Gastrocnemius medialis (tissue), 4 donors: ENCODE data around the gene ADGRF3. TPM values are rescaled to one million over a fixed set of nuclear protein-coding genes. Genes with fewer than 3 reads are reported as not detected.
A peak's percentile ranks its signal among the peaks of the same experiment; 100 is the strongest.
"Not testable (repeated sequence)": the region's sequence is repeated elsewhere in the genome, so short reads cannot be mapped to it uniquely, and the experiment has no call there.

Experiments
- ATAC-seq, 2 donors: fragments of 150-250 bp; one replicate each; pipeline ENCODE4 v1.9.1; 2016
- DNase-seq, 2 donors: peaks; one replicate each; pipeline ENCODE4 v3.0.0-alpha.2; 2019
- H3K27ac ChIP-seq, 4 donors: fragments of 200-600 bp; sonication (generic); 1 replicate in 1 of 4; 2 replicates in 3 of 4; pipeline ENCODE4 v1.5.1; 2016 to 2018; ENCODE audit warnings: mild to moderate bottlenecking in 2 of 4, moderate library complexity in 1 of 4
- H3K27me3 ChIP-seq, 3 donors: fragments of 200-600 bp; sonication (generic) in 2 of 3; 1 replicate in 1 of 3; 2 replicates in 2 of 3; pipeline versions ENCODE4 v1.5.1 to v1.6.0; 2016 to 2019; ENCODE audit warnings: mild to moderate bottlenecking in 1 of 3, moderate library complexity in 1 of 3
- H3K36me3 ChIP-seq, 2 donors: fragments of 200-600 bp; sonication (generic) in 1 of 2; one replicate each; pipeline ENCODE4 v1.5.1; 2017 to 2018
- H3K4me1 ChIP-seq, 2 donors: fragments of 200-600 bp; sonication (generic) in 1 of 2; one replicate each; pipeline ENCODE4 v1.5.1; 2016 to 2017; ENCODE audit warnings: mild to moderate bottlenecking in 2 of 2
- H3K4me3 ChIP-seq, 4 donors: fragments of 200-600 bp; sonication (generic) in 3 of 4; 1 replicate in 1 of 4; 2 replicates in 3 of 4; pipeline ENCODE4 v1.5.1; 2016 to 2019; ENCODE audit warnings: mild to moderate bottlenecking in 2 of 4
- H3K9me3 ChIP-seq, 3 donors: fragments of 200-600 bp; sonication (generic) in 2 of 3; 1 replicate in 1 of 3; 2 replicates in 2 of 3; pipeline ENCODE4 v1.5.1; 2016 to 2019
- POLR2A ChIP-seq, 2 donors: fragments of 450-650 bp; IDR thresholded peaks; one replicate each; pipeline ENCODE4 v1.6.1; 2017; ENCODE audit warnings: antibody characterized with exemption in 2 of 2, mild to moderate bottlenecking in 2 of 2, moderate library complexity in 2 of 2
- in situ Hi-C, 4 donors: fragments of 200-750 bp; cut with MboI; loops; one replicate each; pipeline versions ENCODE4 v1.15.0 to v1.8.0; 2017; ENCODE audit warnings: low sequenced_read_pairs in 4 of 4
- intact Hi-C: fragments of 100-400 bp; cut with DNase I; formaldehyde crosslinking; loops from one replicate; pipeline ENCODE4 v1.15.1; 2023; ENCODE audit warnings: low total_unique reads
- total RNA-seq, 4 donors: library from RNA; depleted of rRNA; stranded (reverse); fragments of >200 nt; gene quantifications; one replicate each; pipeline versions ENCODE4 v1.1.0 to v1.2.3, GENCODE V29; 2016
- TF ChIP-seq, protein P1 (sequence below), 5 experiments: fragments of 450-650 bp in 3 of 5; fragments of 200-600 bp in 2 of 5; sonication (generic) in 2 of 5; IDR thresholded peaks in 4 of 5; conservative IDR thresholded peaks in 1 of 5; 1 replicate in 4 of 5; 2 replicates in 1 of 5; pipeline ENCODE4 v1.5.1; 2016 to 2019; ENCODE audit warnings: antibody characterized with exemption in 5 of 5, mild to moderate bottlenecking in 3 of 5, moderate library complexity in 3 of 5

ADGRF3 gene
- total RNA-seq, 4 donors from 2014 or later = not detected

DNA sequence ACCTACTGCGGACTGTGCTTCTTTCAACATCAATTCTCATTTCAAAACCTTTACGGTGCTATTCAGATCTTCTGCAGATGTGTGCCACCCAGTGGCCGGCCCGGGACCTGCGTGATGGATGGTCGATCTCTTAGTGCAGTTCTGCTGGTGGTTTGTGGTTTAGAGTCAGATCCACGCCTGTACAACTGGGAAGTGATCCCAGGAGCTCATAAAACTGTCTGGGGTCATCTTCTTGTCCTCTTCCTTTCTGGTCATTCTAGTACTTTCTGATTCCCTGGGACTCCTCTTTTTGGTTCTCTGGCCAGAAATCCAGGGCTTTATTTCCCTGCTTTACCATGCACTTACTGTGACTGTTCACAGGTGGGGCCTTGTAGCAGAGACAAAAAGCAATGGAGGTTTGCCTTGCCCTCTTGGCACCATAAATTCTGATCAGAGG lies 16.5 kb downstream of the ADGRF3 start:
- no peaks in the 10 kb centered on the region for H3K9me3 ChIP-seq
- H3K4me1 ChIP-seq = no peaks in the 10 kb centered on the region
- ATAC-seq (peak; percentile 88 to 99), DNase-seq (peak; percentile 65 to 84)
- H3K4me3 ChIP-seq = no peak overlapping the region
- no peaks in the 10 kb centered on the region for H3K27me3 ChIP-seq
- H3K27ac ChIP-seq = no peak overlapping the region
- in situ Hi-C loops (loop anchor here (5.0 to 25.0 kb wide), 5 partner anchors 88 to 368 kb away; partner anchors contain the start of genes HADHA (in 1 of the 4), HADHB (in 1 of the 4) and KIF3C (in 1 of the 4)), intact Hi-C loops (loop anchor here (2.0 to 10.0 kb wide), 5 partner anchors 55 to 379 kb away; no protein-coding TSS in a partner anchor)
- TF ChIP-seq POLR2A (IDR thresholded peaks at IDR 0.05) = no peak
- TF ChIP-seq, protein P1, sequence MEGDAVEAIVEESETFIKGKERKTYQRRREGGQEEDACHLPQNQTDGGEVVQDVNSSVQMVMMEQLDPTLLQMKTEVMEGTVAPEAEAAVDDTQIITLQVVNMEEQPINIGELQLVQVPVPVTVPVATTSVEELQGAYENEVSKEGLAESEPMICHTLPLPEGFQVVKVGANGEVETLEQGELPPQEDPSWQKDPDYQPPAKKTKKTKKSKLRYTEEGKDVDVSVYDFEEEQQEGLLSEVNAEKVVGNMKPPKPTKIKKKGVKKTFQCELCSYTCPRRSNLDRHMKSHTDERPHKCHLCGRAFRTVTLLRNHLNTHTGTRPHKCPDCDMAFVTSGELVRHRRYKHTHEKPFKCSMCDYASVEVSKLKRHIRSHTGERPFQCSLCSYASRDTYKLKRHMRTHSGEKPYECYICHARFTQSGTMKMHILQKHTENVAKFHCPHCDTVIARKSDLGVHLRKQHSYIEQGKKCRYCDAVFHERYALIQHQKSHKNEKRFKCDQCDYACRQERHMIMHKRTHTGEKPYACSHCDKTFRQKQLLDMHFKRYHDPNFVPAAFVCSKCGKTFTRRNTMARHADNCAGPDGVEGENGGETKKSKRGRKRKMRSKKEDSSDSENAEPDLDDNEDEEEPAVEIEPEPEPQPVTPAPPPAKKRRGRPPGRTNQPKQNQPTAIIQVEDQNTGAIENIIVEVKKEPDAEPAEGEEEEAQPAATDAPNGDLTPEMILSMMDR (IDR thresholded peaks at IDR 0.05 in 4 of 5, conservative IDR thresholded peaks at IDR 0.05 in 1 of 5) = peak; percentile 71 to 92 (median 85)
- no peaks in the 10 kb centered on the region for H3K36me3 ChIP-seq

DNA sequence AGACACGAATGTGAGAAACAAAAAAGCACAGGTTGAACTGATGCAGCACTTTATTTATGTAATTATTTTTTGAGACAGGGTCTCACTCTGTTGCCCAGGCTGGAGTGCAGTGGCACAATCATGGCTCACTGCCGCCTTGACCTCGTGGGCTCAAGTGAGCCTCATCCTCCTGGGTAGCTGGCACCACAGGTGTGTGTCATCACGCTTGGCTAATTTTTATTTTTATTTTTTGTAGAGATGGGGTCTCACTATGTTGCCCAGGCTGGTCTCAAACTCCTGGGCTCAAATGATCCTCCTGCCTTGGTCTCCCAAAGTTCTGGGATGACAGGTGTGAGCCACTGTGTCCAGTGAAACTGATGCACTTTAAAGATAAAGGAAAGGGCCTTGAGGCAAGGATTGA lies 17.5 kb downstream of the ADGRF3 start:
- H3K27ac ChIP-seq, H3K27me3 ChIP-seq, H3K9me3 ChIP-seq, H3K4me1 ChIP-seq, DNase-seq, H3K36me3 ChIP-seq, ATAC-seq, H3K4me3 ChIP-seq, intact Hi-C loops: not testable (repeated sequence)
- in situ Hi-C loops = loop anchor here (5.0 to 25.0 kb wide), 3 partner anchors 92 to 367 kb away; partner anchors contain the start of gene KIF3C (in 1 of the 4)

DNA sequence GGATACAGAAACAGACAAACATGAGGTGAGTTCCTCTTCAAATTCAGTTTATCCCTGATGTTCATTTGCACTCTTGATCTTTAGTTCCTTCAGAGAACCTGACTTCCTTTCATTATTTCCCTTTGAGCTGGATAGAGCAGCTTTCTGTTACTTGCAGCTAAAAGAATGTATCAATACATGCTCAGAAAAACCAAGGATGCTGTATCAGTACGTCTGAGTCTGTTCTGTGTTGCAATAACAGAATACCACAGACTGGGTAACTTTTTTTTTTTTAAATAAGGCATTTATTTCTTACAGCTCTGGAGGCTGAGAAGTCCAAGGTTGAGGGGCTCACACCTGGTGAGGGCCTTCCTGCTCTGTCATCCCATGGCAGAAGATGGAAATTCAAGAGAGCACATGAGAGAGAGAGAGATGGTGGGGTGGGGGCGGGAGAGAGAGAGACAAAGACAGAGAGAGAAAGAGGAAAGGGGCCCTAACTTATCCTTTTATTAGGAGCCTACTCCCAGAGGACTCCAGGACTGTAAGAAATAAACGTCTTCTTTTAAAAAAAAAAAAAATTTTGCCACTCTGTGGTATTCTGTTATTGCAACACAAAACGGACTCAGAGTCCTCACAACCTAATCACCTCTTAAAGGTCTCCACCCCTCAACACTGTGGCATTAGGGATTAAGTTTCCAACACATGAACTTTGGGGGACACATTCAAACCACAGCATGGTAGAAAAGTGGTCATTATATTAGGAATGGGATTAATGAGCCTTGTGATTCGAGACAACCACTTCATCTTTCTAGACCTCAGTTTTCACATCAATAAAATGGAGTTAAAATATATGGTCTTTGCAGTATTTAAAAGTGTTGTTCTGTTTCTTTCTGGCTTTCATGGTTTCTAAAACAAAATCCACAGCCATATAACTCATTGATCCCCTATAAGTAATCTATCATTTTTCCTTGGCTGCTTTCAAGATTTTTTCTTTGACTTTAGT lies 19.0 kb downstream of the ADGRF3 start:
- intact Hi-C loops = no loop called here
- DNase-seq = no peak
- in situ Hi-C loops = loop anchor here (5.0 to 25.0 kb wide), 3 partner anchors 90 to 365 kb away; partner anchors contain the start of gene KIF3C (in 1 of the 4)
- no peaks in the 10 kb centered on the region for H3K27me3 ChIP-seq
- H3K9me3 ChIP-seq = no peaks in the 10 kb centered on the region
- no peaks in the 10 kb centered on the region for H3K36me3 ChIP-seq
- no peak overlapping the region for H3K4me3 ChIP-seq
- no peak overlapping the region for H3K27ac ChIP-seq
- no peak for TF ChIP-seq POLR2A (IDR thresholded peaks at IDR 0.05)
- TF ChIP-seq, protein P1 (IDR thresholded peaks at IDR 0.05 in 4 of 5, conservative IDR thresholded peaks at IDR 0.05 in 1 of 5) = no peak
- ATAC-seq = no peak
- no peaks in the 10 kb centered on the region for H3K4me1 ChIP-seq

DNA sequence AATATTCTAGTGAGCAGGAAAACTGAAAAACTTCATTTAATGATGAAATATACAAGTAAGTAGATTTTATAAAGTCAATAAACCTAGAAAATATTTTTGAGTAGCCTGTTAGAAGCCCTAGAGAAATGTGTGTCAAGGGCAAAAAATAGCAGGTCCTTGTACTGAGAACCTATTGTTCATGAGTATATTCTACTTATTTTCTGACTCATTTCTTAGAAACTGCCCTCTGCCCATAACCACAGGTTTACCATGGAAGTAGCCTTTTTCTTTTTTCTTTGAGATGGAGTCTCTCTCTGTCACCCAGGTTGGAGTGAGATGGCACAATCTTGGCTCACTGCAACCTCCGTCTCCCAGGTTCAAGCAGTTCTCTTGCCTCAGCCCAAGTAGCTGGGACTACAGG lies 20.1 kb downstream of the ADGRF3 start:
- H3K4me3 ChIP-seq = no peak overlapping the region
- H3K4me1 ChIP-seq = no peaks in the 10 kb centered on the region
- no peaks in the 10 kb centered on the region for H3K27me3 ChIP-seq
- no peaks in the 10 kb centered on the region for H3K36me3 ChIP-seq
- intact Hi-C loops (no loop called here), in situ Hi-C loops (loop anchor here (5.0 to 25.0 kb wide), 3 partner anchors 89 to 364 kb away; partner anchors contain the start of gene KIF3C (in 1 of the 4))
- no peaks in the 10 kb centered on the region for H3K9me3 ChIP-seq
- no peak overlapping the region for H3K27ac ChIP-seq
- ATAC-seq = no peak
- DNase-seq = no peak
- TF ChIP-seq POLR2A (IDR thresholded peaks at IDR 0.05) = no peak
- TF ChIP-seq, protein P1 (IDR thresholded peaks at IDR 0.05 in 4 of 5, conservative IDR thresholded peaks at IDR 0.05 in 1 of 5) = no peak

DNA sequence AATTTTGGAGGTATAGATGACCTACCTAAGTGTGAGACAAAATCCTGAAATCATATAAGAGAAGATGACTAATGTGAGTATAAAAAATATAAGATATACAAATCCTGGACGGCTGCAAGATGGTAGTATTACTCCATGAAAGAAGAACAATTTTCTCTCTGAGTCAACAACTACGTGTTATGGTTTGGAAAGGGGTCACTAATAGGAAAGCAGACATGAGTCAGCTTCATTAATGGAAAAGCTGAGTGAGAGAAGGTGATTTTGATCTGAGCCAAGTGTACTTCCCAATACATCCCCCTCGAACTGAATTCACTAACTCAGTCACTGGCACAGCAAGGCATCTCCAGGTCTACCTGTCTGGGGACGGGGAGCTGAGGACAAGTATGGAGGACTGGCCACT lies 20.7 kb downstream of the ADGRF3 start:
- H3K27ac ChIP-seq = no peak overlapping the region
- no peaks in the 10 kb centered on the region for H3K36me3 ChIP-seq
- no peak for ATAC-seq
- in situ Hi-C loops (loop anchor here (5.0 to 25.0 kb wide), 3 partner anchors 89 to 364 kb away; partner anchors contain the start of gene KIF3C (in 1 of the 4)), intact Hi-C loops (no loop called here)
- TF ChIP-seq, protein P1 (IDR thresholded peaks at IDR 0.05 in 4 of 5, conservative IDR thresholded peaks at IDR 0.05 in 1 of 5) = no peak
- TF ChIP-seq POLR2A (IDR thresholded peaks at IDR 0.05) = no peak
- H3K9me3 ChIP-seq = no peaks in the 10 kb centered on the region
- no peak overlapping the region for H3K4me3 ChIP-seq
- no peaks in the 10 kb centered on the region for H3K27me3 ChIP-seq
- H3K4me1 ChIP-seq = no peaks in the 10 kb centered on the region
- no peak for DNase-seq
